ENCODE results near the gene NCAPD3.
A peak's percentile ranks its signal among the peaks of the same experiment; 100 is the strongest.

NCAPD3 gene

DNA sequence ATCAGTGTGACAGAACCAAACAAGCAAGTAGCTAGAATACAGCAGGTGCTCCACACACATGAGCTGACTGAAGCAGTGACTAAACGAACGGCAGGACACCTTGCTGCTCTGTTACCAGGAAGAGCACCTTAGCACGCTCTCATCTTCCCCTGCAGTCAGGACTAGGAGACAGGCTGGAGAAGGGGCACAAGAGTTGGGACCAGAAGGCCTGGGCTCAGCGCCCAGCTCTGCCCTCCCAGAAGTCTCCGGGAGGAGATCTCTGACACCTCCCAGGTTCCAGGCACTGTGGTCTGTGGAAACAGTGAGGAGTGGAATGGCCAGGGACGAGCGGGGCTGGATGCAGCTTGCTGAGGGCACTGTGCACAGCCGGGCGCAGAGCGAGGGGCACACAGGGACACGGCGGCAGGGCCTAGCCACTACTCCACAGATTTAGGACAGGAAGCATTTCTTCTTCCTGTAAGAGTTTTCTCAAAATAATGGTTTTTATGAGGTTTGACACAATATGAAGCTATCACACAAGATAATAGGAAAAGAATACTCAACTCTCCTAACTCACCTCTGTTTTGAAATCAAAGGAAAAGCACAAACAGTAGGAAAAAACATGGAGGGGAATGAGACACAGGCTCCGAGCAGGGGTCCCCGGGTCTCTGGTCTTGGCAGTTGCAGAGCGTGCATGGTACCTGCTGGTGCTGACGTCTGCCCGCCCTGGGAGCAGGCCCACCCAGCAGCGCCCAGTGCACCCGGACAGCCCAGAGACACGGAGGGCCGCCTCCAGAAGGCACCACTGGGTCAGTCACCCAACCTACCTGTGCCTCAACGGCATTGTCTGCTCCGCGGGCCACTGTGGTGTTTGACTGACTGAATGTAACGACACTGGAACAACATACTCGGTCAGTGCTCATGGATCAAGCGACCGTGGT, 67.6 kb downstream of the NCAPD3 start:
- DNase-seq, result no peak

DNA sequence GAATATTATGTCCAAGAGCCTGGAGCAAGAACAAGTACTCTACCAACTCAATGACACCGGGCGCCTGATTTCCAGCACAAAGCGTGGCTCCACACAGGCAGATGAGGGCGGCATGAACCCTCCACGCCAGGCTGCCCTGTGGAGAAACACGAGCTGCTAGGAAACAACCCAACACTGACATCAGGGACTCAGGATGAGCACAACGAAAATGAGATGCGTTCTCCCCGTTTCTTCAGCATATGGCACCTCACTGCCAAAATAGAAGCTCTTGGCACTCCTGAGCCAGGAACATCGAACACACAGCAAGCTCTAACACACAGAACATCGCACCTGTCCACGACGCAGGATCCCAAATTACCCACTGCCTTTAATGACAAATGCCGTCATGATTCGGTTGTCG, 68.3 kb downstream of the NCAPD3 start:
- DNase-seq, result no peak

DNA sequence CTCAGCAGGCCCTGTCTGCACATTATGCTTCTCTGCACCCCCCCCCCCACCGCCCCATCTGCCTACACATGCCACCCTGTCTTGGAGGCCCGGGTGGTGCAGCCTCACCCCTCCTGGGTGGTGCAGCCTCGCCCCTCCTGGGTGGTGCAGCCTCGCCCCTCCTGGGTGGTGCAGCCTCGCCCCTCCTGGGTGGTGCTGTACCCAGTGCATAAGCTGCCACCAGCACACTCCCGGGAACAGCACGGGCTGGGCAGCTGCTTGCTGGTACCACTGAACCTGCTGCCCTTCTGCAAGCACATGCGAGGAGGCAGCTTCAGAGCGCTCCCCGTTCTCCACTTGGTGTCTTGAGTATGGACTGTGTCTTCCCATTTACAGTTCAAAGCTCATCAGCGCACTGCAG, 69.3 kb downstream of the NCAPD3 start:
- DNase-seq, result no peak

DNA sequence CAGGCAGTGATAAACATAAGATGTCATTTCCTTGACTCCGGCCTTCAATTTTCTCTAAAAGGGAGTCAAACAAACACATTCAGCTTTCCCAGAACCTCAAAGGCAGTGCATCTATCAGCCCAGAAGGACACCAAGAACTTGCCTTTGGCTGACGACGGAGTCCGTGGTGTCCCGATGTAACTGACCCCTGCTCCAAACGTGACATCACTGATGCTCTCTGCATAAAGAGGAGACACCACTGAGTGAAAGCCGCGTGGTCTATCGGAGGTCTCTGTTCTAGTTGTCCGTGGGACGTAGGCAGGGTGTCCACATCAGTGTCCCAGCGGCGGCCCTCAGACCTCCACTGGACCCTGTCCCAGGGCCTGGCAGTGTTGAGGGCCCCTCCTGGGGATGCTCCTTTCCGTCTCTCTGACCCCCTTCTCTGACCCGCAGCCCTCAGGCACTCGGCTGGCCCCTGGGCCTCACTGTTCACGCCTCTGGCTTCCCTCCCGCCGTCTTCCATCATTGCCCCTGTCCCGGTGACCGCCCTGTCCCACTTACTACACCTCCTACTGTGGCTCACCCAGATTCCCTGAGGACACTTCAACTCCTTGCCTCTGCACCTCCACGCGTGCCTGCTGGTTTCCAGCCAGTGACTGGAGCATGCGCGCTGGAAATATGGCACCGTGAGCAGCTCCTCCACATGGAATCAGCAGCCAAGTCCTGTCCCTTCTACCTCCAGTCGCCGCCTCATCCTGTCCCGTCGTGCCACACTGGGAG, 70.4 kb downstream of the NCAPD3 start:
- DNase-seq, result no peak

DNA sequence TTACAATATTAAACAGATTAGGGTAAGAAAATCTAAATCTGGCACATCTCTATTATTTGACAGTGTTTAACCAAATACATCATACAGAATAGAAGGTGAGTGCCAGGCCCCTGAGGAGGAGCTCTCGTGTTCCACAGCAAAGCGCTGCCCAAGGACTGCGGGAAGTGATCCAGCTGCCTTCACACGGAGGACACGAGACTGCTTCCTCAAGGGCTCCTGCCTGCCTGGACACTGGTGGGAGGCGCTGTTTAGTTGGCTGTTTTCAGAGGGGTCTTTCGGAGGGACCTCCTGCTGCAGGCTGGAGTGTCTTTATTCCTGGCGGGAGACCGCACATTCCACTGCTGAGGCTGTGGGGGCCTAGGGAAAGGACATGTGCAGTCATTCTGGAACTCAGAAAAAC, 71.1 kb downstream of the NCAPD3 start:
- DNase-seq, result no peak

DNA sequence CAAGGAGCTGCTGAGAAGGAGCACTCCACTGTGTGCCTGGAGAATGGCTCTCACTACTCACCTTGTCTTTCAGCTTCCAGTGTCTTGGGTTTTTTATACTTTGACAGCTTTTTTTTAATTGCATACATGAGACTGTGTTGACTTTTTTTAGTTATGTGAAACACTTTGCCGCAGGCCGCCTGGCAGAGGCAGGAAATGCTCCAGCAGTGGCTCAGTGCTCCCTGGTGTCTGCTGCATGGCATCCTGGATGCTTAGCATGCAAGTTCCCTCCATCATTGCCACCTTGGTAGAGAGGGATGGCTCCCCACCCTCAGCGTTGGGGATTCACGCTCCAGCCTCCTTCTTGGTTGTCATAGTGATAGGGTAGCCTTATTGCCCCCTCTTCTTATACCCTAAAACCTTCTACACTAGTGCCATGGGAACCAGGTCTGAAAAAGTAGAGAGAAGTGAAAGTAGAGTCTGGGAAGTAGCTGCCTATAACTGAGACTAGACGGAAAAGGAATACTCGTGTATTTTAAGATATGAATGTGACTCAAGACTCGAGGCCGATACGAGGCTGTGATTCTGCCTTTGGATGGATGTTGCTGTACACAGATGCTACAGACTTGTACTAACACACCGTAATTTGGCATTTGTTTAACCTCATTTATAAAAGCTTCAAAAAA, 72.6 kb downstream of the NCAPD3 start:
- no peak for DNase-seq

DNA sequence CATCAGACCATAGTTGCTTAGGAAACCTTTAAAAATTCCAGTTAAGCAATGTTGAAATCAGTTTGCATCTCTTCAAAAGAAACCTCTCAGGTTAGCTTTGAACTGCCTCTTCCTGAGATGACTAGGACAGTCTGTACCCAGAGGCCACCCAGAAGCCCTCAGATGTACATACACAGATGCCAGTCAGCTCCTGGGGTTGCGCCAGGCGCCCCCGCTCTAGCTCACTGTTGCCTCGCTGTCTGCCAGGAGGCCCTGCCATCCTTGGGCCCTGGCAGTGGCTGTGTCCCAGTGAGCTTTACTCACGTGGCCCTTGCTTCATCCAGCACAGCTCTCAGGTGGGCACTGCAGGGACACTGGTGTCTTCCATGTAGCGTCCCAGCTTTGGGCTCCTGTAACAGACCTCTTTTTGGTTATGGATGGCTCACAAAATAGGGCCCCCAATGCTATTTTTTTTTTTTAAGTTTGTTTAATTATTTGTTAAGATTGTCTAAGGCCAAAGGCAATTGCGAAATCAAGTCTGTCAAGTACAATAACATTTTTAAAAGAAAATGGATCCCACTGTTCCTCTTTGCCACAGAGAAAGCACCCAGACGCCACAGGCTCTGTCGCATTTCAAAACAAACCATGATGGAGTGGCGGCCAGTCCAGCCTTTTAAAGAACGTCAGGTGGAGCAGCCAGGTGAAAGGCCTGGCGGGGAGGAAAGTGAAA, 73.4 kb downstream of the NCAPD3 start:
- no peak for DNase-seq

DNA sequence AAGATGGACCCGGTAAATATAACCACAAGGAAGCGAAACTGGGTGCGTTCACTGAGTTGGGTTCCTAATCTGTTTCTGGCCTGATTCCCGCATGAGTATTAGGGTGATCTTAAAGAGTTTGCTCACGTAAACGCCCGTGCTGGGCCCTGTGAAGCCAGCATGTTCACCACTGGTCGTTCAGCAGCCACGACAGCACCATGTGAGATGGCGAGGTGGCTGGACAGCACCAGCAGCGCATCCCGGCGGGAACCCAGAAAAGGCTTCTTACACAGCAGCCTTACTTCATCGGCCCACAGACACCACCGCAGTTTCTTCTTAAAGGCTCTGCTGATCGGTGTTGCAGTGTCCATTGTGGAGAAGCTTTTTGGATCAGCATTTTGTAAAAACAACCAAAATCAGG, 74.4 kb downstream of the NCAPD3 start:
- no peak for DNase-seq

DNA sequence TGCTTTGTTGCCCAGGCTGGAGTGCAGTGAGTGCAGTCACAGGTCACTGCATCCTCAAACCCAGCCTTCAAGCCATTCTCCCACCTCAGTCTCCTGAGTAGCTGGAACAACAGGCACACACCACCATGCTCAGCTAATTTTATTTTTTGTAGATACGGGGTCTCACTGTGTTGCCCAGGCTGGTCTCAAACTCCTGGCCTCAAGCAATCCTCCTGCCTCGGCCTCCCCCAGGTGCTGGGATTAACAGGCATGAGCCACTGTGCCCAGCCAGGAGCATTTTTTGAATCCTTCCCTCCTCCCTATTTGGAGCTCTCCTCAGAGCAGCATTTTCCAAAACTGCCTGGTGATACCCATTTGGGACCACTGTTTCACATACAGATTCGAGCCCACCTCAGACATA, 77.2 kb downstream of the NCAPD3 start:
- DNase-seq, result no peak

DNA sequence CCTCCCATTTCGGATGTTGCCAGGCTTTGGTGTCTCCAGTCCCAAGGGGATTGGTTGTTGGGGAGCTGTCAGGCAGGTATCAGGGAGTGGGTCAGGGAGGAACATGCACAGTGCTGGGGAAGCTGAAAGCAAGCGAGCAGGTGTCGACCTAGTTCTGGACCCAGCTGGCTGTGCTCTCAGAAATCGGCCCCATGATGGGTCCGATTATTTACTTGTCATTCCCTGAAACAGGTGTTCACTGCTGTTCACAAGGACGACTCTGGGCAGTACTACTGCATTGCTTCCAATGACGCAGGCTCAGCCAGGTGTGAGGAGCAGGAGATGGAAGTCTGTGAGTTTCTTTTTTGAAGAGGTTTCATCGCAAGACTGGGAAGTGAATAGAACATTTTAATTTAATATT, 78.1 kb downstream of the NCAPD3 start:
- no peak for DNase-seq

DNA sequence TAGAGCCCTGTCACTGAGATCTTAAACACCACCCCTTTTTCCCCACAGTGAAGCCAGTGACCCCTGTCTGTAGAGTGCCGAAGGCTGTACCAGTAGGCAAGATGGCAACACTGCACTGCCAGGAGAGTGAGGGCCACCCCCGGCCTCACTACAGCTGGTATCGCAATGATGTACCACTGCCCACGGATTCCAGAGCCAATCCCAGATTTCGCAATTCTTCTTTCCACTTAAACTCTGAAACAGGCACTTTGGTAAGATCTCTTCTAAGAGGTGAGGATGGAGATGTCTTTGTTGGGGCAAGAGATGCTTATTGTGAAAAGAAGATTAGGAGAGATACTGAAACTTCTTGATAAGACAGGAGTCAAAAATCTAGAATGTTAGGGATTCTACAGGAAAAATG, 79.0 kb downstream of the NCAPD3 start:
- DNase-seq, result no peak

DNA sequence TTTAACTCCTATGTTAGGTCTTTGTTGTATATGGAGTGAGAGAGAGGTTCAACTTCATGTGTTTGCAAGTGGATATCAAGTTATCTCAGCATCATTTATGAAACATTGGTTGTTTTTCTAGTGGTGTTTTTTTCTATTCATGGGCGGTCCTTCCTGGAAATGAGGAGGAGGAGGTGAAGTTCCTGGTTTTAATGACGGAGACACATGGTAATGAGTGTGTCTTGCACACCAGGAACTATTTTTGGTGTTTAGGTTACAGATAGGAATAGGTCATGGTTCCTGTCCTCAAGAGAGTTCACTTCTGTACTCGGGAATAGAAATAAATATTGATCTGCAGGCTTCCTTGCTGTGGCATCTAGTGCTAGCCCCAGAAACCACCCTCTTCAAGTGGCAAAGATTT, 80.0 kb downstream of the NCAPD3 start:
- no peak for DNase-seq

DNA sequence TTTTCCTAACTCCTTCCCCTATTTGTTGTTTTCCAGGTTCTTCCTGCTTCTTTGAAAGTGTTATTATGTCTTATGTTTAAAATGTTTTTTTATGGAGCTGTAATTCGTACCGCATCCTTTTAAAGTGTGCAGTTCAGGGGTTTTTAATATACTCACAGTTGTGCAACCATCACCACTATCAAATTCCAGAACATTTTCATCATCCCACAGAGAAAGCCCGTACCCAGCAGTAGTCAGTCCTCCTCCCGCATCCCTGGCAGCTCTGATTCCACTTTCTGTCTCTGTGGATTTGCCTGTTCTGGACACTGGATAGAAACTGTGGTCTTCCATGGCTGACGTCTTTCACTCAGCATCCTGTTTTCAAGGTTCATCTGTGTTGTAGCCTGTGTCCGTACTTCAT, 81.2 kb downstream of the NCAPD3 start:
- no peak for DNase-seq

DNA sequence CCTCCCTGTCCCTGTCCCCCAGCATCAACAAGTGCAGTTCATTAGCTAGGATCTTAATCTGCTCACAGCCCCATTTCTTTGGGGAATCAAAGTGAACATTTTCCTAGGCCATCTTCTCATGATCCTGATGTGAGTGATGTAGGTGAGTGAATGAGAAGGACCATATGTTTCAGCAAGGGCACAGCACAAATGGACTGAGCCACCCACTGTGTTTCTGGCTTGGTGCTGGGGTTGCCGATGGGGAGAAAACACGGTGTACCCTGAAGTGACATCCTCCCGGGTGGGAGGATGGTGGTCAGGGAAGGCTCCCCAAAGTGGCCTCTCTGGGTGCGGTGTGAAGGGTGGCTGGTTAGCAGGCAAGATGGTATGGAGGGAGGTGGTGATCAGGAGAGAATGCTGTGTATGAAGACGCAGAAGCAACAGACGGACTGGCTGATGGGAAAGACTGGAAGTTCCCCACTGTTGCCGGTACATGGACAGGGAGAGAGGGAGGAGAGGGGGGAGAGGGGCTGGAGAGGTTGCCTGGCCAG, 82.7 kb downstream of the NCAPD3 start:
- DNase-seq, result no peak

DNA sequence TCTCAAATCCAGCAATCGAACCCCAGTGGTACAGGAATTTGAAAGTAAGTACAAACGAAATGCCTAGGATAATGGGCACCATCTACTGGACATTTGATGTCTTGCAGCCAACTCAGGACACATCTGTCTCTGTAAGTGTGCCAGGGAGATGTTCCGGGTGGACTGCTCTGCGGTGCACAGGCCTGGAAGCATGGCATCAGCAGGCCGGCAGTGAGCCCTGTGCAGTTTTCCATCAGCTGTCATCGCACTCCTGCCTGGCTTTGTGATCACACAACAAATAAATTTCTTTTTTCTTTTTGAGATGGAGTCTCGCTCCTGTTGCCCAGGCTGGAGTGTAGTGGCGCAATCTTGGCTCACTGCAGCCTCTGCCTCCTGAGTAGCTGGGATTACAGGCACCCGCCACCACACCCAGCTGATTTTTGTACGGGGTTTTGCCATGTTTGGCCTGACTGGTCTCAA, 83.9 kb downstream of the NCAPD3 start:
- peak; percentile 64 for DNase-seq

DNA sequence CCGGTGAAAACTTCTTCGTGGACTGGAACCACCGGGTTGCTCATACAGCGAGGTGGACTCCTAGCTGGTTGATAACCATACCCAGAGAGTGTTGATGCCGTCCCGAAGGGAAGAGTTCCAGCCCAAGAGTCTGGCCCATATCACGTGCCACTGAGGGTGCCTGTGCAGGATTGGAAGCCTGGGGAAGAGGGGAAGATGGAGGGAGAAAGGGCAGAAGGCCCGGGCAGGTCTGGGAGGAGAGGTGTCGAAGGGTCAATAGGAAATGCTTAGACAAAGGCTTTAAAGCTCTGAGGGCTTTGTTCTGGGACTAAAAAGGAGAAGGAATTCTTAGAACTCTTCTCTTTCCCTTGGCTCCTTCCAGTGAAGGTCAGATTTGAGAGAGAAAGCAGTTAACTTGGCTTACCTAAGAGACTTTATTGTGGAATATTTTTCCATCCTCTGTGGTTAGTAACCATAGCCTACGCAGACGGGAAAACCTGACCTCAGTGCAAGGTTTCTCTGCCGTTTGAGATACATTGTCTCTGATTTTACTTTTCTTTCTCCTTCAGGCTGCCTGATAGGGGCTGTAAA, 84.4 kb downstream of the NCAPD3 start:
- DNase-seq, result no peak

DNA sequence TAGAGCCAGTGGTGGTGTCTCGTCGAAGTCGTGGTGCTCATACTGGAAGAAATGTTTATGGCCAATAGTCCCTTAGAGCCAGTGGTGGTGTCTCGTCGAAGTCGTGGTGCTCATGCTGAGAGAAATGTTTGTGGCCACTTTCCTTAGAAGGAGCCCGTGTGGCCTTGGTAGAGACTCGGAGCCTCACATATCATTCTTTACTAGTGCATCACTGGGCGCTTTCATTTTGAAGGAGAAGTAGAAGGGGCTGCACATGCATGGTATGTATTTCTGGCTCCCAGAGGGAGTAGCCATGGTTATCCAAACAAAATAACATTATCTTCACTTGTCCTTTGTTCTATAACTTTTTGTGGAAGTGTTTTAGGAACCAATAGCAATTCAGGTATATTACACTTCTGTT, 85.4 kb downstream of the NCAPD3 start:
- no peak for DNase-seq

DNA sequence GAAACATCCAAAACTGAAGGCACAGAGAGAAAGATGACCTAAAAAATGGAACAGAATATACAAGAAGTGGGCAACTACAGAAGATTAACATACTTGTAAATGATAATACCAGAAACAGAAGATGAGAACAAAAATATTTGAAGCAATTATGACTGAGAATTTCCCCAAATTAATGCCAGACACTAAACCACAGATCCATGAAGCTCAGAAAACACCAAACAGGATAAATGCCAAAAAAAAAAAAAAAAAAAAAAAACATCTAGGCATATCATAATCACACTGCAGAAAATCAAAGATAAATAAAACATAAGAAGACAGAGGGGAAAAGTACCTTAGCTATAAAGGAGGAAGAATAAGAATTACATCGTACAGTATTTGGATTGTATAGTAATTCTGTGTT, 89.6 kb downstream of the NCAPD3 start:
- no peak for DNase-seq

DNA sequence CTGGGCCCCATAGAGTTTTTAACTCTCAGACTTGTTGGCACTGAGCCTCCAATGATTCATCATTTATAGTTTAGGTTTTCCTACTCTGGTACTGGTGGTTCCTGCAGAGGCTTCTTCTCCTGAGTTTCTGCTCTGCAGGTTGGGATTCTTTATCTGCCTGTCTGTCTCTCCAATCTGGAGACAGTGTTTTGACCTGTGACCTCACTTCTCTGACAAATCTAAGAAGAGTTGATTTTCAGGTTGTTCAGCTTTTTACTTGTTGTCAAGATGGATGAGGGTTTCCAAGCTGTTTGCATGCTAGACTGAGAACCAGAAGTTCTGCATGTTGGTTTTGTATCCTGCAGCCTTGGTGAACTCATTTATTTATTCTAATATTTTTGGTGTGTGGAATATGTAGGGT, 91.0 kb downstream of the NCAPD3 start:
- DNase-seq, result no peak

DNA sequence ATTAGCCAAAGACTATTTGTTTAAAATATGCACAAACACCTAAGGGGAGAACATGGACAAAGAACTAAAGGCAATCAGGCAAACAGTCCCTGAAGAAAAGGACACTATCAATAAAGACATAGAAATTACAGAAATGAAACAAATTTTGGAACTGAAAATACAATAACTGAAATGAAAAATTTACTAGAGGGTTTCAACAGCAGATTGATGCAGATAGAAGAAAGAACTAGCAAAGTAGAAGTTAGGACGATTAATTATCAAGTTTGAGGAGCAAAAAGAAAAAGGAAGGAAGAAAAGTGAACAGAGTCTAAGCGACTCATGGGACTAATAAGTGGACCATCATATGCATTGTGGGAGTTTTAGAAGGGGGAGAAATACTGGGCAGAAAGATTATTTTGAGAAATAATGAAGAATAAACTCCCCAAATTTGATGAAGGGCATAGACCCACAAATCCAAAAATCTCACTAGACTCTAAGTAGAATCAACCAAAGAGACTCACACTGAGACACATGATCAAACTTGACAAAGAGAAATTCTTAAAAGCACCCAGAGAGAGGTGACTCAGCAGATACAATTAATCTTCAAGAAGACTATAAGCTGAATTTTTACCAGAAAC, 92.0 kb downstream of the NCAPD3 start:
- no peak for DNase-seq

DNA sequence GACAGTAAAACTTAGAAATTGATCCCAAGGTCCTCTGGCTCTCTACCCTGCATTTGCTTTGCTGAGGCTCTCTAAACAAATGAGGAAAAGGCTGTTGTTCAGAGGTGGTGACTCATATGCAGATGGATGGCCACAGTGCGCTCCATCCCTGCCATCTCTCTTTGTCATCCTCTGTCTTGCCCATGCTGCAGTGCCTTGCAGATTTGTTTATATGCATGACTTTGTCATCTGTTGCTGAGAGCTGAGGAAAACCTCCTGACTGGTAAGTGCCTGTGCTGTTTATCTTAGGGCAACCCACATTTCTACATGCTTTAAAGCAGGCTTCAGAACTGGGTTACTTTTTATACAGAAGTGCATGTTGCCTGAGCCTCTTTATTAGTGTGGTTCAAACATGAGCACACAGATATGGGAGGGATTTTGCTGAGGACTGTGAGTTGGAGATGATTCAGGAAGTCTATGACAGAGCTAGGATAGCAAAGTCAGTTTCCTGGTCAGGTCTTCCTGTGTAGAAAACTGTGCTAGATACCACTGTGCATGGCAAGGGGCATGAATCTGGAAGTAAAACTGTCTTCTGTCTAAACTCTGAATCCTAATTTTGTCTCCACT, 97.4 kb downstream of the NCAPD3 start:
- no peak for DNase-seq

DNA sequence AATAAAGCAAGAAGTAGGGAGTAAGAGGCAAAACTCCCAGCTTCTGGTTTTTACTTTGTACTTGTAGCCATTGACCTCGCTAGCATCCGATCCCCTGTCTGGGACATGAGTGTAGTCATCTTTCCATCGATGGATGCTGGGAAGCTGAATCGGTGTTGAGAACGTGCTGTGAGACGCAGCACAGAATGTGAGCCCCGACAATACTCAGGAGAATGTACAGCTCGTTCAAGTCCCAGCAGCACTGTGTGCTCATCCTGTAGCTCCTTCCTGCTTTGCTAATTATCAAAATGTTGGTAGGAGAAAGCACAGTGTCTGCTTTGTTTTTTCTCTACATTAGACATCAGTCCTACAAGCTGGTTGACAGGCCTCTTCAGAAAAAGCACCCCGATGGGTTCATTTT, 98.3 kb downstream of the NCAPD3 start:
- DNase-seq, result no peak
